NCI-H82 (cell line): ENCODE measurements around the gene NCF1.
"Not testable (repeated sequence)": the region's sequence is repeated elsewhere in the genome, so short reads cannot be mapped to it uniquely, and the experiment has no call there.

Experiments used
- DNase-seq: peaks from one replicate; lab custom pipeline; 2025; lab: John Stamatoyannopoulos, UW

Gene NCF1

GRCh38 chr7:74773760-74774750, at the start of gene NCF1:
Gene NCF1 (plus strand): TSS chr7:74774011. CDS start chr7:74774032, 21 bp downstream.
- not testable (repeated sequence) for DNase-seq

- DNase-seq: no peak
Observed at GRCh38 chr7:74725840-74726239, 48.0 kb upstream of the NCF1 start.

GRCh38 chr7:74726309-74727101, 47.3 kb upstream of the NCF1 start:
- no peak for DNase-seq

GRCh38 chr7:74728686-74729085, 45.1 kb upstream of the NCF1 start:
- not testable (repeated sequence) for DNase-seq

GRCh38 chr7:74730186-74730585, 43.6 kb upstream of the NCF1 start:
- DNase-seq: not testable (repeated sequence)

- DNase-seq: not testable (repeated sequence)
Observed at GRCh38 chr7:74739974-74740703, 33.7 kb upstream of the NCF1 start.

- not testable (repeated sequence) for DNase-seq
Observed at GRCh38 chr7:74743936-74744557, 29.8 kb upstream of the NCF1 start.

- not testable (repeated sequence) for DNase-seq
Observed at GRCh38 chr7:74753921-74754482, 19.8 kb upstream of the NCF1 start.

- not testable (repeated sequence) for DNase-seq
Observed at GRCh38 chr7:74756673-74757072, 17.1 kb upstream of the NCF1 start.

- DNase-seq: not testable (repeated sequence)
Observed at GRCh38 chr7:74758268-74758667, 15.5 kb upstream of the NCF1 start.

- not testable (repeated sequence) for DNase-seq
Observed at GRCh38 chr7:74758982-74759381, 14.8 kb upstream of the NCF1 start.

- DNase-seq: not testable (repeated sequence)
Observed at GRCh38 chr7:74765205-74765918, 8.4 kb upstream of the NCF1 start.

- not testable (repeated sequence) for DNase-seq
Observed at GRCh38 chr7:74766509-74766908, 7.3 kb upstream of the NCF1 start.

GRCh38 chr7:74766991-74767390, 6.8 kb upstream of the NCF1 start:
- DNase-seq: not testable (repeated sequence)

GRCh38 chr7:74770062-74770461, 3.7 kb upstream of the NCF1 start:
- not testable (repeated sequence) for DNase-seq

GRCh38 chr7:74772093-74772492, 1.7 kb upstream of the NCF1 start:
- not testable (repeated sequence) for DNase-seq

GRCh38 chr7:74775111-74775510, 1.3 kb downstream of the NCF1 start:
- DNase-seq: not testable (repeated sequence)

GRCh38 chr7:74779053-74779452, 5.2 kb downstream of the NCF1 start:
- DNase-seq: not testable (repeated sequence)

- not testable (repeated sequence) for DNase-seq
Observed at GRCh38 chr7:74781746-74782145, 7.9 kb downstream of the NCF1 start.

GRCh38 chr7:74783595-74783994, 9.8 kb downstream of the NCF1 start:
- not testable (repeated sequence) for DNase-seq
